Measurements from ENCODE around the gene SLC31A1. TPM values are rescaled to one million over a fixed set of nuclear protein-coding genes. Genes with fewer than 3 reads are reported as not detected.

Gene SLC31A1
- total RNA-seq, 1 experiment from 2014 or later: 13.3 TPM

Other genes with a start within 250 kb of the SLC31A1 start
- gene ZNF883, start 209.4 kb upstream of the SLC31A1 start, total RNA-seq (2014; rRNA removed; shearing (Covaris generic); ENCODE audit: low replicate concordance): not detected in 2 replicates
- gene ZFP37, start 164.8 kb upstream of the SLC31A1 start, total RNA-seq (2014; rRNA removed; shearing (Covaris generic); ENCODE audit: low replicate concordance): not detected in 2 replicates
- 1.4 and 4.7 TPM in 2 replicates for gene SLC31A2, start 70.5 kb upstream of the SLC31A1 start, total RNA-seq (2014; rRNA removed; shearing (Covaris generic); ENCODE audit: low replicate concordance)
- gene FKBP15, start 267 bp upstream of the SLC31A1 start, total RNA-seq (2014; rRNA removed; shearing (Covaris generic); ENCODE audit: low replicate concordance): 5.3 and 7.7 TPM in 2 replicates
- gene CDC26, start 54.0 kb downstream of the SLC31A1 start, total RNA-seq (2014; rRNA removed; shearing (Covaris generic); ENCODE audit: low replicate concordance): 31.2 and 68.7 TPM in 2 replicates
- gene PRPF4, start 54.1 kb downstream of the SLC31A1 start, total RNA-seq (2014; rRNA removed; shearing (Covaris generic); ENCODE audit: low replicate concordance): 44.6 and 56.1 TPM in 2 replicates
- 0.23 and 0.95 TPM in 2 replicates for gene RNF183, start 81.8 kb downstream of the SLC31A1 start, total RNA-seq (2014; rRNA removed; shearing (Covaris generic); ENCODE audit: low replicate concordance)
- 4.1 and 7.8 TPM in 2 replicates for gene WDR31, start 118.7 kb downstream of the SLC31A1 start, total RNA-seq (2014; rRNA removed; shearing (Covaris generic); ENCODE audit: low replicate concordance)
- not detected in 2 replicates for gene BSPRY, start 128.0 kb downstream of the SLC31A1 start, total RNA-seq (2014; rRNA removed; shearing (Covaris generic); ENCODE audit: low replicate concordance)
- gene HDHD3, start 155.4 kb downstream of the SLC31A1 start, total RNA-seq (2014; rRNA removed; shearing (Covaris generic); ENCODE audit: low replicate concordance): 19.4 and 39.5 TPM in 2 replicates
- 14.5 and 16.5 TPM in 2 replicates for gene ALAD, start 179.7 kb downstream of the SLC31A1 start, total RNA-seq (2014; rRNA removed; shearing (Covaris generic); ENCODE audit: low replicate concordance)
- gene POLE3, start 189.1 kb downstream of the SLC31A1 start, total RNA-seq (2014; rRNA removed; shearing (Covaris generic); ENCODE audit: low replicate concordance): 88.0 and 97.8 TPM in 2 replicates
- gene C9orf43, start 189.2 kb downstream of the SLC31A1 start, total RNA-seq (2014; rRNA removed; shearing (Covaris generic); ENCODE audit: low replicate concordance): not detected in 2 replicates
- 52.7 and 74.5 TPM in 2 replicates for gene RGS3, start 242.2 kb downstream of the SLC31A1 start, total RNA-seq (2014; rRNA removed; shearing (Covaris generic); ENCODE audit: low replicate concordance)